Peyer's patch (tissue), 4 donors: ENCODE results near the gene NSMF.

Experiments used
- CTCF ChIP-seq, 6 experiments: fragments of 450-650 bp in 4 of 6; fragments of 200-600 bp in 2 of 6; sonication (generic) in 1 of 6; IDR thresholded peaks; one replicate each; pipeline ENCODE4 v1.5.1; 2017 to 2019; ENCODE audit warnings: antibody characterized with exemption in 6 of 6, mild to moderate bottlenecking in 3 of 6, moderate library complexity in 1 of 6
- POLR2A ChIP-seq, 2 donors: fragments of 450-650 bp; IDR thresholded peaks; one replicate each; pipeline ENCODE4 v1.5.1; 2017; ENCODE audit warnings: antibody characterized with exemption in 2 of 2, mild to moderate bottlenecking in 2 of 2, moderate library complexity in 2 of 2

- no peak for TF ChIP-seq POLR2A (IDR thresholded peaks at IDR 0.05)
- TF ChIP-seq CTCF (IDR thresholded peaks at IDR 0.05) = no peak
Measured at GRCh38 chr9:137456061-137456863, 2.9 kb downstream of the NSMF start.
